GM23338 (cell line): Measurements from ENCODE around the gene PHACTR1. TPM values are rescaled to one million over a fixed set of nuclear protein-coding genes. Genes with fewer than 3 reads are reported as not detected.

Experiments used
- ATAC-seq: fragments of 200-7000 bp; cut with Tn5 transposase; 3 replicates; pipeline ENCODE4 v1.9.1; 2020
- DNase-seq: peaks from one replicate; pipeline ENCODE4 v3.0.0-alpha.2; 2015; ENCODE audit warnings: low spot score
- H2AFZ ChIP-seq: fragments of 200-600 bp; sonication (generic); 2 replicates; pipeline ENCODE4 v1.8.0; 2016; ENCODE audit warnings: antibody characterized with exemption, mild to moderate bottlenecking, moderate library complexity
- H3F3A ChIP-seq: fragments of 200-600 bp; sonication (generic); replicated peaks from 2 replicates; pipeline ENCODE4 v1.8.0; 2017; ENCODE audit warnings: antibody characterized with exemption, mixed run types, low read depth
- H3K27ac ChIP-seq: fragments of 200-600 bp; sonication (generic); 2 replicates; pipeline ENCODE4 v1.6.1; 2016; ENCODE audit warnings: low read depth
- H3K27me3 ChIP-seq: fragments of 200-600 bp; sonication (generic); 2 replicates; pipeline ENCODE4 v1.8.0; 2016; ENCODE audit warnings: mild to moderate bottlenecking, mixed run types, moderate library complexity; ENCODE audit not compliant: insufficient read depth
- H3K36me3 ChIP-seq: fragments of 200-600 bp; sonication (generic); 2 replicates; pipeline ENCODE4 v1.8.0; 2016; ENCODE audit warnings: mild to moderate bottlenecking; ENCODE audit not compliant: insufficient read depth
- H3K4me1 ChIP-seq: fragments of 200-600 bp; sonication (generic); 2 replicates; pipeline ENCODE4 v1.8.0; 2016; ENCODE audit warnings: mild to moderate bottlenecking, moderate library complexity; ENCODE audit not compliant: insufficient read depth
- H3K4me2 ChIP-seq: fragments of 200-600 bp; sonication (generic); 2 replicates; pipeline ENCODE4 v1.7.1; 2017; ENCODE audit warnings: mixed run types
- H3K4me3 ChIP-seq: fragments of 200-600 bp; sonication (generic); 2 replicates; pipeline ENCODE4 v1.6.1; 2016; ENCODE audit warnings: mixed run types
- H3K79me2 ChIP-seq: fragments of 200-600 bp; sonication (generic); replicated peaks from 2 replicates; pipeline ENCODE4 v1.8.0; 2017; ENCODE audit warnings: mild to moderate bottlenecking; ENCODE audit not compliant: insufficient read depth
- H3K9me2 ChIP-seq: fragments of 200-600 bp; sonication (generic); 2 replicates; pipeline ENCODE4 v1.8.0; 2017; ENCODE audit not compliant: insufficient read depth
- H4K20me1 ChIP-seq: fragments of 200-600 bp; sonication (generic); replicated peaks from 2 replicates; pipeline ENCODE4 v1.8.0; 2017; ENCODE audit warnings: mild to moderate bottlenecking; ENCODE audit not compliant: insufficient read depth
- H3K27ac Mint-ChIP-seq: 2 replicates; pipeline ENCODE4 v1.8.0; 2020; ENCODE audit warnings: inconsistent platforms, mild to moderate bottlenecking, moderate library complexity, mixed read lengths
- H3K27me3 Mint-ChIP-seq: 3 replicates; pipeline ENCODE4 v1.8.0; 2022; ENCODE audit warnings: low read depth, mild to moderate bottlenecking, moderate library complexity, mixed read lengths, inconsistent platforms; ENCODE audit not compliant: insufficient read depth, poor library complexity
- H3K36me3 Mint-ChIP-seq: 3 replicates; pipeline ENCODE4 v1.8.0; 2021; ENCODE audit warnings: low read depth, mild to moderate bottlenecking, inconsistent platforms, moderate library complexity, mixed read lengths
- H3K4me1 Mint-ChIP-seq: 3 replicates; pipeline ENCODE4 v1.8.0; 2020; ENCODE audit warnings: mild to moderate bottlenecking, inconsistent platforms, mixed read lengths
- H3K4me3 Mint-ChIP-seq: 3 replicates; pipeline ENCODE4 v1.8.0; 2021; ENCODE audit warnings: moderate library complexity, mild to moderate bottlenecking, inconsistent platforms, mixed read lengths
- H3K9me3 Mint-ChIP-seq: 3 replicates; pipeline ENCODE4 v1.8.0; 2020; ENCODE audit warnings: moderate library complexity, mild to moderate bottlenecking, inconsistent platforms, mixed read lengths
- CREB1 ChIP-seq: fragments of 250-450 bp; sonication (Bioruptor Pico); IDR thresholded peaks from 2 replicates; pipeline ENCODE4 v1.5.0; 2020; ENCODE audit warnings: low read depth, mild to moderate bottlenecking, moderate library complexity
- EZH2 ChIP-seq: fragments of 200-600 bp; sonication (generic); IDR thresholded peaks from one replicate; pipeline ENCODE4 v1.8.0; 2017; ENCODE audit warnings: antibody characterized with exemption, mild to moderate bottlenecking, low read depth; ENCODE audit not compliant: unreplicated experiment
- EZH2phosphoT487 ChIP-seq: fragments of 200-600 bp; sonication (generic); IDR thresholded peaks from one replicate; pipeline ENCODE4 v1.8.1; 2018; ENCODE audit warnings: antibody characterized with exemption; ENCODE audit not compliant: unreplicated experiment
- JUNB ChIP-seq: IDR thresholded peaks from one replicate; pipeline ENCODE4 v1.6.1; 2016; ENCODE audit warnings: antibody characterized with exemption; ENCODE audit not compliant: unreplicated experiment
- NANOG ChIP-seq: IDR thresholded peaks from 2 replicates; pipeline ENCODE4 v1.6.1; 2016; ENCODE audit warnings: antibody characterized with exemption, borderline replicate concordance
- POLR2AphosphoS5 ChIP-seq: IDR thresholded peaks from 2 replicates; pipeline ENCODE4 v1.6.1; 2016; ENCODE audit warnings: antibody characterized with exemption, low read depth
- REST ChIP-seq: IDR thresholded peaks from one replicate; pipeline ENCODE4 v1.6.1; 2018; ENCODE audit warnings: antibody characterized with exemption; ENCODE audit not compliant: unreplicated experiment
- STAT1 ChIP-seq: IDR thresholded peaks from one replicate; pipeline ENCODE4 v1.6.1; 2016; ENCODE audit warnings: antibody characterized with exemption; ENCODE audit not compliant: unreplicated experiment
- polyA plus RNA-seq: library from polyadenylated mRNA; unstranded; fragments of >200 nt; fragmentation: Nextera tagmentation; extraction: Ambion mirVana; gene quantifications from 2 replicates; pipeline ENCODE4 v1.2.1, GENCODE V29; 2016
- total RNA-seq: library from RNA; depleted of rRNA; stranded (reverse); fragments of >200 nt; shearing (Covaris generic); gene quantifications from 2 replicates; pipeline ENCODE4 v1.2.3, GENCODE V29; 2014
- TF ChIP-seq, protein P1 (sequence below): fragments of 250-450 bp; sonication (Bioruptor Pico); IDR thresholded peaks from 2 replicates; pipeline ENCODE4 v1.5.0; 2020; ENCODE audit warnings: mild to moderate bottlenecking, moderate library complexity
- TF ChIP-seq, protein P2 (sequence below), 2 experiments: fragments of 200-600 bp in 1 of 2; sonication (generic) in 1 of 2; conservative IDR thresholded peaks; 2 replicates each; pipeline versions ENCODE4 v1.5.1 to v1.6.1; 2016 to 2017; ENCODE audit warnings: antibody characterized with exemption in 2 of 2, low read depth in 2 of 2, mild to moderate bottlenecking in 2 of 2, moderate library complexity in 1 of 2
- TF ChIP-seq, protein P3 (sequence below): IDR thresholded peaks from 2 replicates; pipeline ENCODE4 v1.6.1; 2016; ENCODE audit warnings: antibody characterized with exemption

PHACTR1 gene
- total and polyA plus RNA-seq, 2 experiments from 2014 or later: 5.9 to 19.3 TPM

DNA sequence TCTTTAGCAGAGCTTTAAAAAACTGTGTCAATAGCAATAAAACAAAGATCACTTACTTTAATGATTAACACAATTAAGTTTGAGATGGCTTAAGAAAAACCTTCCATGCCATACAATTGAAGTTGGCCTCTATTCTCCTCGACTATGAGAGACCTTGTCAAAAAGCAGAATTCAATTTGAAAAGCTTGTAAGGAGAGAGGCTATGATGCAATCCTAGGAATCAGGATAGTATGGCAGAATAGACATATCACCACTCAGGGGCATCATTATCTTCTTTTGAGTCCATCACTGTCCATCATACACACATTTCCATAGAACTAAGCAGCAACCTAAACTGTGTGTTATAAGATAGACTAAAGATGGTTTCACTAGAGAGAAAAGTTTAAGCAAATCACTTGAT is 594.6 kb downstream of the PHACTR1 start (continued):
- TF ChIP-seq, protein P1, sequence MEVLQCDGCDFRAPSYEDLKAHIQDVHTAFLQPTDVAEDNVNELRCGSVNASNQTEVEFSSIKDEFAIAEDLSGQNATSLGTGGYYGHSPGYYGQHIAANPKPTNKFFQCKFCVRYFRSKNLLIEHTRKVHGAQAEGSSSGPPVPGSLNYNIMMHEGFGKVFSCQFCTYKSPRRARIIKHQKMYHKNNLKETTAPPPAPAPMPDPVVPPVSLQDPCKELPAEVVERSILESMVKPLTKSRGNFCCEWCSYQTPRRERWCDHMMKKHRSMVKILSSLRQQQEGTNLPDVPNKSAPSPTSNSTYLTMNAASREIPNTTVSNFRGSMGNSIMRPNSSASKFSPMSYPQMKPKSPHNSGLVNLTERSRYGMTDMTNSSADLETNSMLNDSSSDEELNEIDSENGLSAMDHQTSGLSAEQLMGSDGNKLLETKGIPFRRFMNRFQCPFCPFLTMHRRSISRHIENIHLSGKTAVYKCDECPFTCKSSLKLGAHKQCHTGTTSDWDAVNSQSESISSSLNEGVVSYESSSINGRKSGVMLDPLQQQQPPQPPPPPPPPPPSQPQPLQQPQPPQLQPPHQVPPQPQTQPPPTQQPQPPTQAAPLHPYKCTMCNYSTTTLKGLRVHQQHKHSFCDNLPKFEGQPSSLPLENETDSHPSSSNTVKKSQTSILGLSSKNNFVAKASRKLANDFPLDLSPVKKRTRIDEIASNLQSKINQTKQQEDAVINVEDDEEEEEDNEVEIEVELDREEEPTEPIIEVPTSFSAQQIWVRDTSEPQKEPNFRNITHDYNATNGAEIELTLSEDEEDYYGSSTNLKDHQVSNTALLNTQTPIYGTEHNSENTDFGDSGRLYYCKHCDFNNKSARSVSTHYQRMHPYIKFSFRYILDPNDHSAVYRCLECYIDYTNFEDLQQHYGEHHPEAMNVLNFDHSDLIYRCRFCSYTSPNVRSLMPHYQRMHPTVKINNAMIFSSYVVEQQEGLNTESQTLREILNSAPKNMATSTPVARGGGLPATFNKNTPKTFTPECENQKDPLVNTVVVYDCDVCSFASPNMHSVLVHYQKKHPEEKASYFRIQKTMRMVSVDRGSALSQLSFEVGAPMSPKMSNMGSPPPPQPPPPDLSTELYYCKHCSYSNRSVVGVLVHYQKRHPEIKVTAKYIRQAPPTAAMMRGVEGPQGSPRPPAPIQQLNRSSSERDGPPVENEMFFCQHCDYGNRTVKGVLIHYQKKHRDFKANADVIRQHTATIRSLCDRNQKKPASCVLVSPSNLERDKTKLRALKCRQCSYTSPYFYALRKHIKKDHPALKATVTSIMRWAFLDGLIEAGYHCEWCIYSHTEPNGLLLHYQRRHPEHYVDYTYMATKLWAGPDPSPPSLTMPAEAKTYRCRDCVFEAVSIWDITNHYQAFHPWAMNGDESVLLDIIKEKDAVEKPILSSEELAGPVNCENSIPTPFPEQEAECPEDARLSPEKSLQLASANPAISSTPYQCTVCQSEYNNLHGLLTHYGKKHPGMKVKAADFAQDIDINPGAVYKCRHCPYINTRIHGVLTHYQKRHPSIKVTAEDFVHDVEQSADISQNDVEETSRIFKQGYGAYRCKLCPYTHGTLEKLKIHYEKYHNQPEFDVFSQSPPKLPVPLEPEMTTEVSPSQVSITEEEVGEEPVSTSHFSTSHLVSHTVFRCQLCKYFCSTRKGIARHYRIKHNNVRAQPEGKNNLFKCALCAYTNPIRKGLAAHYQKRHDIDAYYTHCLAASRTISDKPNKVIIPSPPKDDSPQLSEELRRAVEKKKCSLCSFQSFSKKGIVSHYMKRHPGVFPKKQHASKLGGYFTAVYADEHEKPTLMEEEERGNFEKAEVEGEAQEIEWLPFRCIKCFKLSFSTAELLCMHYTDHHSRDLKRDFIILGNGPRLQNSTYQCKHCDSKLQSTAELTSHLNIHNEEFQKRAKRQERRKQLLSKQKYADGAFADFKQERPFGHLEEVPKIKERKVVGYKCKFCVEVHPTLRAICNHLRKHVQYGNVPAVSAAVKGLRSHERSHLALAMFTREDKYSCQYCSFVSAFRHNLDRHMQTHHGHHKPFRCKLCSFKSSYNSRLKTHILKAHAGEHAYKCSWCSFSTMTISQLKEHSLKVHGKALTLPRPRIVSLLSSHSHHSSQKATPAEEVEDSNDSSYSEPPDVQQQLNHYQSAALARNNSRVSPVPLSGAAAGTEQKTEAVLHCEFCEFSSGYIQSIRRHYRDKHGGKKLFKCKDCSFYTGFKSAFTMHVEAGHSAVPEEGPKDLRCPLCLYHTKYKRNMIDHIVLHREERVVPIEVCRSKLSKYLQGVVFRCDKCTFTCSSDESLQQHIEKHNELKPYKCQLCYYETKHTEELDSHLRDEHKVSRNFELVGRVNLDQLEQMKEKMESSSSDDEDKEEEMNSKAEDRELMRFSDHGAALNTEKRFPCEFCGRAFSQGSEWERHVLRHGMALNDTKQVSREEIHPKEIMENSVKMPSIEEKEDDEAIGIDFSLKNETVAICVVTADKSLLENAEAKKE: no peak
- TF ChIP-seq, protein P2, sequence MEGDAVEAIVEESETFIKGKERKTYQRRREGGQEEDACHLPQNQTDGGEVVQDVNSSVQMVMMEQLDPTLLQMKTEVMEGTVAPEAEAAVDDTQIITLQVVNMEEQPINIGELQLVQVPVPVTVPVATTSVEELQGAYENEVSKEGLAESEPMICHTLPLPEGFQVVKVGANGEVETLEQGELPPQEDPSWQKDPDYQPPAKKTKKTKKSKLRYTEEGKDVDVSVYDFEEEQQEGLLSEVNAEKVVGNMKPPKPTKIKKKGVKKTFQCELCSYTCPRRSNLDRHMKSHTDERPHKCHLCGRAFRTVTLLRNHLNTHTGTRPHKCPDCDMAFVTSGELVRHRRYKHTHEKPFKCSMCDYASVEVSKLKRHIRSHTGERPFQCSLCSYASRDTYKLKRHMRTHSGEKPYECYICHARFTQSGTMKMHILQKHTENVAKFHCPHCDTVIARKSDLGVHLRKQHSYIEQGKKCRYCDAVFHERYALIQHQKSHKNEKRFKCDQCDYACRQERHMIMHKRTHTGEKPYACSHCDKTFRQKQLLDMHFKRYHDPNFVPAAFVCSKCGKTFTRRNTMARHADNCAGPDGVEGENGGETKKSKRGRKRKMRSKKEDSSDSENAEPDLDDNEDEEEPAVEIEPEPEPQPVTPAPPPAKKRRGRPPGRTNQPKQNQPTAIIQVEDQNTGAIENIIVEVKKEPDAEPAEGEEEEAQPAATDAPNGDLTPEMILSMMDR (conservative IDR thresholded peaks at IDR 0.05; ENCODE audit: low read depth in 2 of 2): no peak
- TF ChIP-seq EZH2phosphoT487 (no peak), JUNB (no peak), STAT1 (no peak), CREB1 (CRISPR knock-in tag) (no peak)

GRCh38 chr6:13314806-13315205 is 598.2 kb downstream of the PHACTR1 start:
- Histone ChIP-seq H3K4me2 (no peak overlapping the region), H3K4me3 (no peak overlapping the region), H3K27ac (no peak overlapping the region), H3K4me1 (no peaks in the 10 kb centered on the region), H4K20me1 (0 out of 2 replicates have a peak, but pooled peaks cover 4% of the 10 kb centered on the region), H3K36me3 (peaks cover 53% of the 10 kb centered on the region), H3K9me2 (no peaks in the 10 kb centered on the region), H3K79me2 (no peaks in the 10 kb centered on the region), H2AFZ (no peak overlapping the region), H3F3A (no peaks in the 10 kb centered on the region), H3K27me3 (no peaks in the 10 kb centered on the region)
- no peak for ATAC-seq
- Mint-ChIP-seq H3K4me3 (no peak overlapping the region), H3K27ac (no peak overlapping the region), H3K9me3 (no peaks in the 10 kb centered on the region), H3K27me3 (no peaks in the 10 kb centered on the region), H3K4me1 (no peaks in the 10 kb centered on the region), H3K36me3 (peaks cover 67% of the 10 kb centered on the region)
- no peak for DNase-seq
- TF ChIP-seq, protein P3, sequence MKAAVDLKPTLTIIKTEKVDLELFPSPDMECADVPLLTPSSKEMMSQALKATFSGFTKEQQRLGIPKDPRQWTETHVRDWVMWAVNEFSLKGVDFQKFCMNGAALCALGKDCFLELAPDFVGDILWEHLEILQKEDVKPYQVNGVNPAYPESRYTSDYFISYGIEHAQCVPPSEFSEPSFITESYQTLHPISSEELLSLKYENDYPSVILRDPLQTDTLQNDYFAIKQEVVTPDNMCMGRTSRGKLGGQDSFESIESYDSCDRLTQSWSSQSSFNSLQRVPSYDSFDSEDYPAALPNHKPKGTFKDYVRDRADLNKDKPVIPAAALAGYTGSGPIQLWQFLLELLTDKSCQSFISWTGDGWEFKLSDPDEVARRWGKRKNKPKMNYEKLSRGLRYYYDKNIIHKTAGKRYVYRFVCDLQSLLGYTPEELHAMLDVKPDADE: no peak
- TF ChIP-seq EZH2 (no peak), POLR2AphosphoS5 (no peak), REST (no peak), STAT1 (no peak), NANOG (no peak)
- TF ChIP-seq, protein P2 (conservative IDR thresholded peaks at IDR 0.05; ENCODE audit: low read depth in 2 of 2): no peak
